HG03354 (cell line): Measurements from ENCODE around the gene COL12A1.

Source experiments
- ATAC-seq: cut with Tn5 transposase; IDR thresholded peaks from one replicate; pipeline ENCODE4 v1.9.1; 2021; ENCODE audit warnings: mild to moderate bottlenecking; ENCODE audit not compliant: unreplicated experiment, poor library complexity, severe bottlenecking

The COL12A1 gene

GRCh38 chr6:75109765-75110164 is 96.1 kb downstream of the COL12A1 start:
- no peak for ATAC-seq

- ATAC-seq: no peak
These were observed 96.8 kb downstream of the COL12A1 start for GRCh38 chr6:75109022-75109421.

GRCh38 chr6:75108333-75108974 is 97.4 kb downstream of the COL12A1 start:
- no peak for ATAC-seq

GRCh38 chr6:75107913-75108312 is 97.9 kb downstream of the COL12A1 start:
- ATAC-seq: no peak

- ATAC-seq: no peak
These were observed 99.4 kb downstream of the COL12A1 start for GRCh38 chr6:75106426-75106825.

- no peak for ATAC-seq
These were observed 102.4 kb downstream of the COL12A1 start for GRCh38 chr6:75103431-75103830.

DNA sequence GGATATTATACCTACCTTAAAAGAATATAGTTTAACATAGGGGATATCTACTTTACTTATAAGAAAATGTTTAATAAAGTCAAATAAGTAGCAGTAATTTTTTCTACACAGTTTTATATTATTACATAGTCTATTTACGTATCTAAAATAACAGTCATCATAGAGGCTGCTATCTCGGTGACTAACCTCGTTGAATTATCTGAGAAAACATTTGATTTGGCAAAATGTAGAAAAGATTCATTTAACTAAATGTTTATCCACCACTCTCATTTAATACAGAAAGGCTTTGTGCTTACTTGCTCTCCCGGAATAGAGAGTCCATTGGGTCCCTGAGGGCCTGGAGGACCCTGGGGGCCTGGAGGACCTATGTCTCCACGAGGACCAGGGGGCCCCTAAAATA is 103.6 kb downstream of the COL12A1 start:
- ATAC-seq: no peak

- ATAC-seq: no peak
These were observed 104.0 kb downstream of the COL12A1 start for GRCh38 chr6:75101896-75102295.

- ATAC-seq: no peak
These were observed 107.1 kb downstream of the COL12A1 start for GRCh38 chr6:75098709-75099108.

GRCh38 chr6:75096966-75097365 is 108.9 kb downstream of the COL12A1 start:
- ATAC-seq: no peak

- no peak for ATAC-seq
These were observed 111.1 kb downstream of the COL12A1 start for GRCh38 chr6:75094614-75095200.

DNA sequence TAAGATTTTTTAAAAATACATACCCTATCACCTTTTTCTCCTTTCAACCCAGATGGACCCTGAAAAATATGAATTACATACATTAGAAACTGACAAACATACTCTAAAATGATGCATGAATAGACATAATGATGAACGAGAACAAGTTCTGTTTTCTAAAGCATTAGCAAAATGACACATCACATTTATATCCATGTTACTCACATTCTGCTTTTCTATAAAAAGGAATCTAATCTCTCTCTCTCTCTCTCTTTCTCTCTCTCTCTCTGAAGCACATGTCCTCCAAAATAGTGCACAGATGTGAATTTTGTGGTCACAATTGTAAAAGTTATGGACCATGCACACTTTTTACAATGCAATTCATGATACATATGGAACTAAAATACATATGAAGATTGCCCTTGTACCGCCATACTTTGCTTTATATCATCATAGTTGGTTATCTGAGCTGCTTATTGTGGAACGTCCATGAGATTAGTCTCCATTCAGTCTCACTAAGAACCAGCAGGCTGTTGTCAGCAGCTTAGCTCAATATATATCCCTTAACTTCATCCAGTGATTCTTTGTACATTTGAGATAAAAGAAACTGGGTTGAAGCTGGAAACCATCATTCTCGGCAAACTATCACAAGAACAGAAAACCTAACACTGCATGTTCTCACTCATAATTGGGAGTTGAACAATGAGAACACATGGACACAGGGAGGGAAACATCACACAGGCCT is 114.2 kb downstream of the COL12A1 start:
- no peak for ATAC-seq

DNA sequence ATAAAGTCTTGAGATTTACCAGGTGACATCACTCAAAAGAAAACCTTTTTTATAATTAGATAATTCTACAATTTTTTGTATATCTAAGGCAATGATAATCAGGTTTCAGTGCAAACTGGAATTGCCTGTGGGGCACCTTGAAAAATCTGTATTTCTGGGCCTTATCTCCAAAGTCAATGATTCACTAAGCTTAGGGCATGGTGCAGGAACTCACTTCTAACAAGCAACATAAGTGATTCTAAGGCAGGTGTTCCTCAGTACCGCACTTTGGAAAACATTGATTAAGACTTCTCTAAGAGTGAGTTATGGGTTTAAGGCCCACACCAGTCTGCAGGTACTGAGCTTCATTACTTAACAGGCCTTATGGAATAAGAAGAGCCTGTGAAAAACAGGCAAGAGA is 115.3 kb downstream of the COL12A1 start:
- no peak for ATAC-seq

DNA sequence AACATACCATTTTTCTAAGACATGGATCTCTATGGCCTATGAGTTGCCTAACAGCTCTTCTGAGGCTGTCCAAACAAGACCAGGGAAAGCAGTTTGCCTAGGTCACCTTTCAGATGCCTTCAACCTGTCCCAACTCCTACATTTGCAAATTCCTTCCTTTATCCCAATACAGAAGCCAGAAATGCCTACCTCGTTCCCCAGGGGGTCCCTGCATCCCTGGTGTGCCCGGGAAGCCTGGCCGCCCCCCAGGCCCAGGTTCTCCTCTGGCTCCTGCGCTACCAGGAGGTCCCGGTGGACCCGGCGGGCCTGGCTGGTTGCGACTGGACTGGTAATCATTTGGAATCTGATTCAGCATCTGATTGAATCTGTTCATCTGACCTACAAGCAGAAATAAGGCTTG is 115.9 kb downstream of the COL12A1 start:
- ATAC-seq: no peak

DNA sequence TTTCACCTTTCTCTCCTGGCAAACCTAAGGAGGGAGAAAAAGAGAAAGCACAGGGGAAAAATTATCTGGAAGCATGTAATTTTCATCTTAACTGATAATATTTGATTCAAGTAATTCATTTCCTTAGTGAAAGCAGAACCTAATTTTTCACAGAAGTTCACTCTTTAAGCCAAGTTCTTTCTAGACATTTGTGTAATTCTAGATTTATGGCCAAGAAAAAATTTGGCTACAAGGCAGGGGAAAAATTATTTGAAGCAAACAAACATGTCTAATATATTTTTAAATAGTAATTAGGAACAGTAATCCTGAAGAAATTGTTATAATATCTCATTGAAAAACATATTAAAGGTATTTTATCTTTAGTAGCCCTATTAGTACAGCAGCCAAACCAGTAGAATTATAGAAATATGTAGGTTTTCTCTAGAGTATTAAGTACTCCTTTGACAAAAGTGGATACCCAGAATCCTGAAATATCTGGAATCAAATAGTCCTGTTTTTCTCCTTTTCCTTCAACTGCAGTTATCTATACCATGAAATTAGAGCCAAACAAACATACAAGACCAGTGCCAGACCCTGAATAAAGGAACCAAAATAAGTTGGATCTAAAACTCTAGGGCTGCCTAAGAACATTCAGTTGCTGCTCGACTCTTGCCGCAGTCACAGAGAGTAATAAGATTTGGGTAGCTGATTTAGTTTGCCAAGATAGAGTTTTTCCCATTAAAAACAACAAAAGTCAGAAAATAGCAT is 116.5 kb downstream of the COL12A1 start:
- ATAC-seq: no peak

DNA sequence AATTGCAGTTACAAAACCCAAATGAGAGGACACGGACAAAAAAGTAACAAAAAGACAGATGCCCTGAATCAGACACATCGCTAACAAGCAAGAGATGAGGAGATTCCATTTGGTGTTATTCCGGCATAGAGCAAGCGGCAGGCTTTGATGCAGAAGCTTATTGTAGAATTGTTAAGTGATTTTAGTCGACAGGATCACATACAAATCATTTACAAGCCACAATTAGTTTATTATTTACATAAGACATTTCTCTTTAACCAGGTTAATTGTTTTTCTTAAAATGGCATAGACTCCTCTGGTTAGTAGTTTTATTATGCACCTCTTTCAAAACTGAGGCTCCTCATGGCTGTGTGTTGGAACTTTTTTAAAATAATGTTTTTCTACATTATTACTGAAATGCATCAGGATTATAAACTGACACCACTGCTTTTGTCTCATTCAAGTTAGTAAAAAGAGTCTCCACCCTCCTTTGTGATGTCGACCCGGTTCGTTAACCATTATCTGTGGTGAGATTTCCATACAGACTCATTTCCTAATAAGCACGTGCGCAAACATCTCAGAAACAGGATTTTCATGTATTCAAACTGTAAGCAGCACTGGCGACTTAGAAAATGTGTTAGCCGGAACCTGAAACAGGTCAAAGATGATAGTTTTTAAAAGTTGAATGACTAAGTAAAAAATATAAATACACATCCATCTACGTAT is 119.8 kb downstream of the COL12A1 start:
- no peak for ATAC-seq

GRCh38 chr6:75084872-75085381 is 120.9 kb downstream of the COL12A1 start:
- peak; percentile 40 for ATAC-seq

DNA sequence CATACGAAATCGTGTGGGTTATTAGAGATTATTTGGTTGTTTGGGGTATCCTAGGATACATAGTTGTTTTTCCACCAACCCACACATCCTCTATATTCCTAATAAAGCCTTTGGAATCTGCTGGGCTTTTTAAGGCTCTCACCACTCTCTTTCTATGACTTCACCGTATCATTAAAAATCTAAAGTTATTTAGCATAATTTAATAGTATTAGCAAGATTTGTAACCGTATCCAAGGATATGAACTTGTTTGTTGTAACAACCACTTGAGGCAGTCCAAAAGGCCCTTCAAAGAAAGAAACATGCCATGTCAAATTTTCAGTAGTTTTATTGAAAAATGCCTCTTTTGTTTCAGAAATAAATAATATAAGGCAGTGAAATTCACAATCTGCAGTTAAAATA is 121.8 kb downstream of the COL12A1 start:
- ATAC-seq: no peak

DNA sequence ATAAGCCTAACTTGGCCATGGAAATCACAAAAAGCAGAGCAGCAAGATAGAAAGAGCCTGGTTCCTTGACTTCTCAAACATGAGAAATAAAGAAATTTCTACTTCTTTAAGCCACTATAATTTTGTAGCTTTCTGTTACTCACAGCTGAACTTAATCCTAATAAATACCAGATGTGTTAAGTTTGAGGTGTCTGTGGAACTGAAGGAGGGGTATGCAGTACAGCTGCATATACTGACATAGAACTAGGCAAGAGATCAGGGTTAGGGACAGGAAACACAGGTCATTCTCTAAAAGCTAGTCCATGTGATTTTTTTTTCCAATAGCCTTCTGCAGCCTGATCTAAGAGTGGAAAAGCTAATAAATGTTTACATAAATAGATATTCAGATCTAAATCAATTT is 123.9 kb downstream of the COL12A1 start:
- no peak for ATAC-seq

DNA sequence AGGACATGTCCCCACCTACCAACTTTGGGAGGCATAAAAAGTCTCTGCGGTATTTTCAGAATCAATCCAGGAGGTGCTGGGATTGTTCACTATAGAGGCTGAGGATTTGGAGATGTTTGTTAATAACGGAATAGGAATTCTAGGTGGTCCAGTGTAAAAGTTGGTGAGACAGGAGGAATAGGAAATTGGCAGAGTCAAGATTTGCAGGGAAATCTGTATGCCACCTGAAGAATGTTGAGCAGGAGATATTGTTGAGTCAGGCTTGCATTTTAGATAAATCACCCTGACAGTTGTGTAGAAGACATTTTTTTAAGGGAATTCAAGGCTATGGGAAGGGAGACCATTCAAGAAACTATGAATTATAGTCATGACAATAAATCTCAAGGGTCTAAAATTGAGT is 124.8 kb downstream of the COL12A1 start:
- ATAC-seq: no peak
